ENCODE data around the gene NEU3. TPM values are rescaled to one million over a fixed set of nuclear protein-coding genes. Genes with fewer than 3 reads are reported as not detected.

The NEU3 gene
- total and polyA plus RNA-seq, 4 experiments from 2014 or later, result 0.64 to 15.7 (median 7.4) TPM

GRCh38 chr11:75031771-75032549 lies 43.2 kb downstream of the NEU3 start:
- H3K27ac Mint-ChIP-seq, result no peak overlapping the region
- no peaks in the 10 kb centered on the region for H3K27me3 ChIP-seq (ENCODE audit: insufficient read depth, low read length)
- H3K36me3 ChIP-seq (ENCODE audit: insufficient read depth, low read length), result no peaks in the 10 kb centered on the region
- H3K9me3 ChIP-seq (ENCODE audit: control insufficient read depth in 1 of 2, low read length in 2 of 2), result no peaks in the 10 kb centered on the region
- H3K36me3 Mint-ChIP-seq, result no peaks in the 10 kb centered on the region
- no peaks in the 10 kb centered on the region for H3K9me3 Mint-ChIP-seq
- H3K4me3 Mint-ChIP-seq, result no peak overlapping the region
- POLR2A ChIA-PET (ENCODE audit: partially characterized antibody), result interaction anchor here (0.8 kb wide), 1 partner anchor 43 kb away, joined by 3 read pairs; the partner anchor contains the start of gene NEU3
- H3K4me1 ChIP-seq (ENCODE audit: insufficient read depth, low read length), result no peaks in the 10 kb centered on the region
- CTCF ChIA-PET (ENCODE audit: partially characterized antibody), result interaction anchor here (1.0 to 4.3 kb wide), 8 partner anchors 9 to 183 kb away, joined by 3 to 23 read pairs (median 4); no protein-coding TSS in a partner anchor
- peaks cover 0 to 8% (median 1%) of the 10 kb centered on the region in 4 donors for H3K4me1 Mint-ChIP-seq
- DNase-seq, result peak; percentile 24 to 40 (median 29)
- H3K27me3 Mint-ChIP-seq, result peaks cover 0 to 1% of the 10 kb centered on the region in 2 donors
- H3K4me3 ChIP-seq (ENCODE audit: low read length in 2 of 2), result no peak overlapping the region
- intact Hi-C loops (cut with micrococcal nuclease), result loop anchor here (1.0 kb wide), 1 partner anchor 103 kb away; no protein-coding TSS in a partner anchor
- H3K27ac ChIP-seq (ENCODE audit: low read depth, low read length), result no peak overlapping the region

GRCh38 chr11:75032550-75032935 lies 43.8 kb downstream of the NEU3 start:
- H3K4me3 ChIP-seq (ENCODE audit: low read length in 2 of 2), result no peak overlapping the region
- Mint-ChIP-seq H3K27me3 (no peaks in the 10 kb centered on the region), H3K27ac (no peak overlapping the region), H3K9me3 (no peaks in the 10 kb centered on the region), H3K36me3 (no peaks in the 10 kb centered on the region), H3K4me1 (peaks cover 0 to 8% (median 1%) of the 10 kb centered on the region in 4 donors), H3K4me3 (no peak overlapping the region)
- POLR2A ChIA-PET (ENCODE audit: partially characterized antibody), result no interaction called here
- no peaks in the 10 kb centered on the region for H3K9me3 ChIP-seq (ENCODE audit: control insufficient read depth in 1 of 2, low read length in 2 of 2)
- DNase-seq, result no peak
- no peaks in the 10 kb centered on the region for H3K27me3 ChIP-seq (ENCODE audit: insufficient read depth, low read length)
- CTCF ChIA-PET (ENCODE audit: partially characterized antibody), result interaction anchor here (1.2 to 4.3 kb wide), 5 partner anchors 10 to 106 kb away, joined by 3 to 23 read pairs (median 4); no protein-coding TSS in a partner anchor
- no peaks in the 10 kb centered on the region for H3K4me1 ChIP-seq (ENCODE audit: insufficient read depth, low read length)
- intact Hi-C loops (cut with micrococcal nuclease), result loop anchor here (1.0 kb wide), 1 partner anchor 103 kb away; no protein-coding TSS in a partner anchor
- no peak overlapping the region for H3K27ac ChIP-seq (ENCODE audit: low read depth, low read length)
- H3K36me3 ChIP-seq (ENCODE audit: insufficient read depth, low read length), result no peaks in the 10 kb centered on the region

GRCh38 chr11:75033916-75034315 lies 45.2 kb downstream of the NEU3 start:
- no peaks in the 10 kb centered on the region for H3K4me1 ChIP-seq (ENCODE audit: insufficient read depth, low read length)
- no peaks in the 10 kb centered on the region for H3K27me3 Mint-ChIP-seq
- no peak overlapping the region for H3K27ac Mint-ChIP-seq
- ChIA-PET CTCF (ENCODE audit: partially characterized antibody) (interaction anchor here (2.4 to 4.3 kb wide), 2 partner anchors 11 to 104 kb away, joined by 15 to 23 read pairs; no protein-coding TSS in a partner anchor), POLR2A (ENCODE audit: partially characterized antibody) (no interaction called here)
- H3K27ac ChIP-seq (ENCODE audit: low read depth, low read length), result no peak overlapping the region
- H3K4me3 ChIP-seq (ENCODE audit: low read length in 2 of 2), result no peak overlapping the region
- H3K36me3 Mint-ChIP-seq, result no peaks in the 10 kb centered on the region
- no peak for DNase-seq
- H3K27me3 ChIP-seq (ENCODE audit: insufficient read depth, low read length), result no peaks in the 10 kb centered on the region
- H3K36me3 ChIP-seq (ENCODE audit: insufficient read depth, low read length), result no peaks in the 10 kb centered on the region
- H3K4me1 Mint-ChIP-seq, result peaks cover 0 to 8% (median 1%) of the 10 kb centered on the region in 4 donors
- intact Hi-C loops (cut with micrococcal nuclease), result no loop called here
- H3K9me3 ChIP-seq (ENCODE audit: control insufficient read depth in 1 of 2, low read length in 2 of 2), result no peaks in the 10 kb centered on the region
- H3K9me3 Mint-ChIP-seq, result no peaks in the 10 kb centered on the region
- no peak overlapping the region for H3K4me3 Mint-ChIP-seq

- no peaks in the 10 kb centered on the region for H3K36me3 Mint-ChIP-seq
- Histone ChIP-seq H3K27me3 (ENCODE audit: insufficient read depth, low read length) (no peaks in the 10 kb centered on the region), H3K4me3 (ENCODE audit: low read length in 2 of 2) (no peak overlapping the region), H3K4me1 (ENCODE audit: insufficient read depth, low read length) (no peaks in the 10 kb centered on the region), H3K36me3 (ENCODE audit: insufficient read depth, low read length) (no peaks in the 10 kb centered on the region), H3K9me3 (ENCODE audit: control insufficient read depth in 1 of 2, low read length in 2 of 2) (no peaks in the 10 kb centered on the region), H3K27ac (ENCODE audit: low read depth, low read length) (no peak overlapping the region)
- intact Hi-C loops (cut with micrococcal nuclease), result no loop called here
- CTCF ChIA-PET (ENCODE audit: partially characterized antibody), result interaction anchor here (0.9 to 1.6 kb wide), 5 partner anchors 8 to 213 kb away, joined by 3 to 4 read pairs (median 3); no protein-coding TSS in a partner anchor
- peak overlapping the region in 2 of 8 donors; percentile 26 to 30 for H3K4me3 Mint-ChIP-seq
- H3K9me3 Mint-ChIP-seq, result no peaks in the 10 kb centered on the region
- no peaks in the 10 kb centered on the region for H3K27me3 Mint-ChIP-seq
- H3K4me1 Mint-ChIP-seq, result peaks cover 0 to 8% (median 1%) of the 10 kb centered on the region in 4 donors
- POLR2A ChIA-PET (ENCODE audit: partially characterized antibody), result no interaction called here
- no peak for DNase-seq
- peak overlapping the region in 3 of 7 donors; percentile 12 to 70 (median 40) for H3K27ac Mint-ChIP-seq
These were observed 46.5 kb downstream of the NEU3 start for GRCh38 chr11:75035256-75035655.

- Histone ChIP-seq H3K27me3 (ENCODE audit: insufficient read depth, low read length) (no peaks in the 10 kb centered on the region), H3K27ac (ENCODE audit: low read depth, low read length) (no peak overlapping the region), H3K36me3 (ENCODE audit: insufficient read depth, low read length) (no peaks in the 10 kb centered on the region), H3K4me1 (ENCODE audit: insufficient read depth, low read length) (no peaks in the 10 kb centered on the region), H3K9me3 (ENCODE audit: control insufficient read depth in 1 of 2, low read length in 2 of 2) (no peaks in the 10 kb centered on the region), H3K4me3 (ENCODE audit: low read length in 2 of 2) (no peak overlapping the region)
- H3K27ac Mint-ChIP-seq, result peak overlapping the region in 2 of 7 donors; percentile 40 to 42
- peaks cover 0 to 3% of the 10 kb centered on the region in 2 donors for H3K27me3 Mint-ChIP-seq
- ChIA-PET POLR2A (ENCODE audit: partially characterized antibody) (no interaction called here), CTCF (ENCODE audit: partially characterized antibody) (interaction anchor here (0.9 to 1.6 kb wide), 5 partner anchors 9 to 212 kb away, joined by 3 to 4 read pairs (median 4); no protein-coding TSS in a partner anchor)
- intact Hi-C loops (cut with micrococcal nuclease), result no loop called here
- no peak overlapping the region for H3K4me3 Mint-ChIP-seq
- H3K36me3 Mint-ChIP-seq, result peaks cover 0 to 4% of the 10 kb centered on the region in 2 donors
- peaks cover 0 to 6% (median 2%) of the 10 kb centered on the region in 8 donors for H3K9me3 Mint-ChIP-seq
- peaks cover 0 to 8% (median 1%) of the 10 kb centered on the region in 4 donors for H3K4me1 Mint-ChIP-seq
- DNase-seq, result no peak
These were observed 47.3 kb downstream of the NEU3 start for GRCh38 chr11:75035911-75036565.

- Histone ChIP-seq H3K27ac (ENCODE audit: low read depth, low read length) (no peak overlapping the region), H3K9me3 (ENCODE audit: control insufficient read depth in 1 of 2, low read length in 2 of 2) (no peaks in the 10 kb centered on the region), H3K27me3 (ENCODE audit: insufficient read depth, low read length) (no peaks in the 10 kb centered on the region), H3K36me3 (ENCODE audit: insufficient read depth, low read length) (no peaks in the 10 kb centered on the region), H3K4me1 (ENCODE audit: insufficient read depth, low read length) (no peaks in the 10 kb centered on the region), H3K4me3 (ENCODE audit: low read length in 2 of 2) (no peak overlapping the region)
- intact Hi-C loops (cut with micrococcal nuclease), result no loop called here
- Mint-ChIP-seq H3K27ac (no peak overlapping the region), H3K9me3 (peaks cover 0 to 7% (median 4%) of the 10 kb centered on the region in 8 donors), H3K4me1 (peaks cover 0 to 8% (median 1%) of the 10 kb centered on the region in 4 donors), H3K27me3 (peaks cover 3 to 6% of the 10 kb centered on the region in 2 donors), H3K36me3 (peaks cover 0 to 4% of the 10 kb centered on the region in 2 donors), H3K4me3 (no peak overlapping the region)
- POLR2A ChIA-PET (ENCODE audit: partially characterized antibody), result no interaction called here
- CTCF ChIA-PET (ENCODE audit: partially characterized antibody), result interaction anchor here (0.6 kb wide), 1 partner anchor 1705 kb away, joined by 3 read pairs; no protein-coding TSS in a partner anchor
- no peak for DNase-seq
These were observed 51.5 kb downstream of the NEU3 start for GRCh38 chr11:75040167-75040770.
